Activated CD8-positive, alpha-beta memory T cell treated with anti-CD3 and anti-CD28 coated beads, Interleukin-2, amount 50 U/mL, for 48 hours (primary cell): ENCODE results near the gene POLL.

Source experiments
- DNase-seq: peaks from one replicate; pipeline ENCODE4 v3.0.0-alpha.2; 2020

The POLL gene

GRCh38 chr10:101559596-101560297, 28.3 kb downstream of the POLL start:
- DNase-seq = peak; percentile 41

- DNase-seq = peak; percentile 45
Measured at GRCh38 chr10:101558671-101559595, 29.1 kb downstream of the POLL start.

GRCh38 chr10:101558204-101558603, 29.9 kb downstream of the POLL start:
- no peak for DNase-seq

- DNase-seq = no peak
Measured at GRCh38 chr10:101557541-101557940, 30.5 kb downstream of the POLL start.

- DNase-seq = no peak
Measured at GRCh38 chr10:101552442-101552841, 35.6 kb downstream of the POLL start.

GRCh38 chr10:101550965-101551364, 37.1 kb downstream of the POLL start:
- DNase-seq = no peak

- no peak for DNase-seq
Measured at GRCh38 chr10:101545898-101546297, 42.2 kb downstream of the POLL start.

GRCh38 chr10:101538446-101538845, 49.6 kb downstream of the POLL start:
- no peak for DNase-seq

GRCh38 chr10:101536800-101537199, 51.3 kb downstream of the POLL start:
- no peak for DNase-seq

GRCh38 chr10:101535949-101536348, 52.1 kb downstream of the POLL start:
- DNase-seq = no peak

- no peak for DNase-seq
Measured at GRCh38 chr10:101529725-101530553, 58.1 kb downstream of the POLL start.

GRCh38 chr10:101529207-101529606, 58.9 kb downstream of the POLL start:
- no peak for DNase-seq
